ENCODE data around the gene KMT2C. TPM values are rescaled to one million over a fixed set of nuclear protein-coding genes. Genes with fewer than 3 reads are reported as not detected.
"Not testable (repeated sequence)": the region's sequence is repeated elsewhere in the genome, so short reads cannot be mapped to it uniquely, and the experiment has no call there.

Gene KMT2C
- total RNA-seq, 2 experiments from 2014 or later = 35.7 to 36.6 TPM

DNA sequence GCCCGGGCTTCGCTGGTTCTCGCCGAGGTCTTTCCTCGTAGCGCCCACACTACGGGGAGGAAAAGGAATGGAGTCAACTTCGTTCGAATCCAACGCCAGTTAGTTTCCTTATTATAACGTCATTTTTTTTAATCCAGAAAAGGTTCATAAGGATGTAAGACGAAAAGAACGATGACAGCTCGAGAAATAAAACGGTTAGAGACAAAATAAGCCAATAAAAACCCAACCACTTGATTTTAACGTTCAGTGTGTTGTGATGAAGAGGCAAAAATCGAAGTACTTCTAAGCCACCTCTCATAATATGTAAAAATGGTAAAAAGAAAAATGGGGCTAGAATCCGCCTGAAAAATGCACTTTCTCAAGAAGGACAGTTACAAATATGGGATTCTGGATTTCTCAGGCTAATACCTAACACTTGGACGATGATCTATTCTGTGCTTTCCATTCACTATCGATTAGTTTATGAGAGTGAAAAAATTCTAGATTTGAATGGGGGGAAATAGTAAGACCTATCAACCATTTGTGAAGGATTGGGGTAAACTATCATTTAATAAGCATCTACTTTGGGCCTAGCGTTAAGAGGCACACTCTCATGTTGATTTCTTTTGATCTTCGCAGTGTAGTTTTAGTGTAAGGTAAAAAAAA lies 1.2 kb upstream of the KMT2C start:
- H3K9me3 Mint-ChIP-seq, CTCF ChIA-PET, H3K27me3 Mint-ChIP-seq, DNase-seq, H3K36me3 Mint-ChIP-seq: not testable (repeated sequence)
- intact Hi-C loops (cut with micrococcal nuclease) = loop anchor here (1.0 to 10.0 kb wide), 3 partner anchors 26 to 412 kb away; partner anchors contain the start of genes GALNT11 and XRCC2
- POLR2A ChIA-PET = interaction anchor here (1.0 kb wide), 1 partner anchor 40 kb away, joined by 3 read pairs; no protein-coding TSS in a partner anchor
- Mint-ChIP-seq H3K27ac (peak overlapping the region; percentile 81), H3K4me3 (peak overlapping the region; percentile 78), H3K4me1 (ENCODE audit: low read depth) (peaks cover 19% of the 10 kb centered on the region)

DNA sequence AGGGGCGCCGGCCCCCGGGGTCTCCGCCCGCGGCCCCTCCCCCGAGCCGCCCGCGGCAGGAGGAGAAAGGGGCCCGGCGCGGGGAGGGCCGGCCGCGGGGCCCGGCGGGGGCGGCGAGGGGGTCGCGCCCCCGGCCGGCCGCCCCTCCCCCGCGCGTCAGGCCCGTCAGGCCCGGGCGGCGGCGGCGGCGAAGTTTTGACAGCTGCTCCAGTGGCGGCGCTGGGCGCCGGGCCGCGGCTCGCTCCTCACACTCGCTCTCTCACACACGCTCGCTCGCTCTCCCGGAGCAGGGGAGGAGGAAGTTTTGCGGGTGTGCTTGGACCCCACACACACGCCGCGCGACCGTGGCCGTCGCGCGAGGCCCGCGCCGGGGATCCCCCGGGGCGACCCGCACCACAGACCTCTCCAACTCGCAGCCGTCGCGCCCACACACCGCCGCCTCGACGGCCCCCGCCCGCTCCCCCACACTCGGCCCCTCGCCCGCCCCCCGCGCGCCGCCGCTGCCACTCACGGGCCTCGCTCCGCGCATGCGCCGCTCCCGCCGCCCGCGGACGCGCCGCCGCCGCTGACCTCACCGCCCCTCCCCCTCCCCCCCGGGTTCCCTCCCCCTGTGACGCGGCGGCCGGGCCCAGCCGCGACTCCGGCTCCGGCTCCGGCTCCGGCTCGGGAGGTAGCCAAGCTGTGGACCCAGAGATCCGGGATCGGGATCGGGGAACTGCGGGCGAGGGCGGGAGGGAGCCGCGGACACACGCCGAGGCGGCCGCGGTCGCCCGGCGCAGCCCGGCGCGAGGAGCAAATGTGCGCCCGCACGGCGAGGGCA lies 518 bp upstream of the KMT2C start:
- no peaks in the 10 kb centered on the region for H3K27me3 Mint-ChIP-seq
- H3K4me1 Mint-ChIP-seq (ENCODE audit: low read depth) = peaks cover 19% of the 10 kb centered on the region
- POLR2A ChIA-PET = interaction anchor here (1.0 kb wide), 1 partner anchor 39 kb away, joined by 3 read pairs; no protein-coding TSS in a partner anchor
- peak; percentile 92 for DNase-seq
- no peaks in the 10 kb centered on the region for H3K9me3 Mint-ChIP-seq
- H3K4me3 Mint-ChIP-seq = peak overlapping the region; percentile 78
- intact Hi-C loops (cut with micrococcal nuclease) = loop anchor here (1.0 to 10.0 kb wide), 3 partner anchors 27 to 412 kb away; partner anchors contain the start of genes GALNT11 and XRCC2
- H3K36me3 Mint-ChIP-seq = no peaks in the 10 kb centered on the region
- peak overlapping the region; percentile 81 for H3K27ac Mint-ChIP-seq
- CTCF ChIA-PET = no interaction called here

DNA sequence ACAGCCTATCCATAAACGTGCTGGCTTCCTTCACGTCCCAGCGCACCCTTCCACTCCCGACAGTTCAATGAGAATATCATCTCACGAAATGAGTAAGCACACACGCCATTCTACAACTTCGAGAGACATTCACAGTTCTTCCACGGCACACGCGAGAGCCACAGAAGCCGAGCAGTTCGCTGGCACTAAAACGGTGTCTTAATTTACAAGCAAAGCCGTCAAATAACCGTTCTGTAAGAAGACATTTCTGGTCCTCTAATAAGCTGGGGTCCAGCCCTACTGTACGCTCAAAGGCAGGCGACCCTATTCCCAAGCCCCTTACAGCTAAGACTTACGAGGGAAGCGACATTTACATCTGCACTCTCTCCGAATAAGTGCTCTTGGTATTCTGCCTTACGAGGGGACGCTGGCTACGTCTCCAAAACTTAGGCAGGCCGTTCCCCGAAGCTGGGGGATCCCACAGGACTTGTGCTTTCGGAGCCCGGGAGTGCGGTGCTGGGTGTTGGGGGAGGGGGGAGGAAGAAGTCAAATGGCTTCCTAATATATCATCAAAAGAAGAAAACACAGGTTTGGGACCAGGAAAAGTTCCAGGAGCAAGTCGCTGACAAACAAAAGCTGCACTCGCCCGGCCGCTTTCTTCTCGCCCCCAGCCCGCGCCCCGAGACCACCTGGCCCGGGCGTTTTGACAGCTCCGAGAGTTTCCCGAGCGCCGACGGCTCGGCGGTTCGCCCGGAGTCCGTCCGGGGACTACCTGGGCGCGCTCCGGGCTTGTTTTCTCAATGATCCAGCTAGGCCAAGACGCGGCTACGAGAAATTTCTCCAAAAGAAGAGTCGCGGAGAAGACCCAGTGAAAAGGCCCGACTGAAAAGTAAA lies 1.1 kb downstream of the KMT2C start:
- intact Hi-C loops (cut with micrococcal nuclease) = loop anchor here (2.0 to 10.0 kb wide), 3 partner anchors 98 to 410 kb away; partner anchors contain the start of gene GALNT11
- peak overlapping the region; percentile 95 for H3K27ac Mint-ChIP-seq
- CTCF ChIA-PET = interaction anchor here (0.7 to 2.1 kb wide), 6 partner anchors 29 to 259 kb away, joined by 3 to 9 read pairs (median 5); no protein-coding TSS in a partner anchor
- H3K4me3 Mint-ChIP-seq = peak overlapping the region; percentile 93
- peak; percentile 66 for DNase-seq
- not testable (repeated sequence) for H3K36me3 Mint-ChIP-seq, H3K27me3 Mint-ChIP-seq, H3K9me3 Mint-ChIP-seq
- H3K4me1 Mint-ChIP-seq (ENCODE audit: low read depth) = peaks cover 31% of the 10 kb centered on the region
- POLR2A ChIA-PET = interaction anchor here (1.3 kb wide), 1 partner anchor 29 kb away, joined by 10 read pairs; no protein-coding TSS in a partner anchor

DNA sequence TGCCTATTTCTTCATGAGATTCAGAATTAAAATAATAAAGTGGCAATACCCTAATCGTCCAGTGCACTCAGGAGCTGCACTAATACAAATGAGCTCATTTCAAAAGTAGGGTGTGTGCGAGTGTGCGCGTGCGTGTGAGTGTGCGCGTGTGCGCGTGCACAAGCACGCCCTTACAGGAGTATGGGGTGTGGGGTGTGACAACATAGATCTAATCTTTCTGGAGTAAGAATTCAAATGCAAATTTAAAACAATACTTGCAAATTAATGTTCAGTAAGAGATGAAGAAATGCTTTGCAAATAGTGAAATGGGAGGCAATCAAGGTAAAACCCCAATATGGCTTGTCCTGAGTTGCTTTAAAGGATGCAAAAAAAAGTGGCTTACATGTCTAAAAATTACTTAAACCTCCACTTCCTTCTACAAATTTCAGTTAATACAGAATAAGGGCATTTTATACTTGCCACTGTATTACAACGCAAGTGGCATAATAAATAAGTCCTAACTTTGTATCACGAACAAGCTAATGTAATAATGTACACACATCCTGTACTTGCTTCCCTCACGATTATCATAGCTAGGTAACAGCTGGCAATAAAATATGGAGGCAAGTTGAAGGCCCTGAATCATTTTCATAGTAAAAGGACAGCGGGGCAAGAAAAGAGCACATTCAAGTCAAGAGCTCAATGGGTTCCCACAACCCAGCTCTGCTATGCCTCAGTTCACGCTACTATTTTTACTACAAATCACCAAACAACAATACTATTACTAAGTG lies 1.9 kb downstream of the KMT2C start:
- intact Hi-C loops (cut with micrococcal nuclease) = loop anchor here (2.0 to 10.0 kb wide), 3 partner anchors 97 to 409 kb away; partner anchors contain the start of gene GALNT11
- POLR2A ChIA-PET = interaction anchor here (1.3 kb wide), 1 partner anchor 30 kb away, joined by 10 read pairs; no protein-coding TSS in a partner anchor
- not testable (repeated sequence) for H3K27me3 Mint-ChIP-seq

GRCh38 chr7:152432735-152433134 lies 3.1 kb downstream of the KMT2C start:
- Mint-ChIP-seq H3K4me1 (ENCODE audit: low read depth) (peaks cover 46% of the 10 kb centered on the region), H3K4me3 (peak overlapping the region; percentile 93)
- intact Hi-C loops (cut with micrococcal nuclease) = loop anchor here (5.0 to 10.0 kb wide), 2 partner anchors 290 to 408 kb away; partner anchors contain the start of gene GALNT11
- H3K27ac Mint-ChIP-seq, H3K36me3 Mint-ChIP-seq, H3K9me3 Mint-ChIP-seq, H3K27me3 Mint-ChIP-seq, CTCF ChIA-PET, POLR2A ChIA-PET, DNase-seq: not testable (repeated sequence)

More for the DNA sequence above, 1.9 kb downstream of the KMT2C start:
- H3K9me3 Mint-ChIP-seq, H3K36me3 Mint-ChIP-seq: not testable (repeated sequence)
- Mint-ChIP-seq H3K4me3 (peak overlapping the region; percentile 93), H3K27ac (peak overlapping the region; percentile 95), H3K4me1 (ENCODE audit: low read depth) (peaks cover 39% of the 10 kb centered on the region)
- peak; percentile 69 for DNase-seq
- CTCF ChIA-PET = interaction anchor here (0.7 to 2.1 kb wide), 6 partner anchors 30 to 258 kb away, joined by 3 to 9 read pairs (median 5); no protein-coding TSS in a partner anchor

DNA sequence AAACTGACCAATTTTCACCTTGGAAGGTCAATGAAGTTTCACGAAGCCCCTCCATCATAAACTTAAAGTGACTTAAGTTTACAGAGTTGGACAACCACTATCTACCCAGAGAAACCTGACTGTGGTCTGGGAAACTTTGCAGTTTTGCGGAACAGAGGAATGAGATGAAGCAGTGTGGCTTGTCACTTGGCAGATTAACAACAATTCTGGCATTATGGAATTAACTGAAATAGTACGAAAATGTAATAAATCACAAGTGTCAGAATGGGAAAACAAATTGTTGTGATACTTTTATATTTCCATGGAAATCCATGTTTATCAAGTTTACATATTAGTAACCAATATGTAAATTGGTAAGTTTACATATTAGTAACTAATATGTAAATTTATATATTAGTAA lies 4.9 kb downstream of the KMT2C start:
- intact Hi-C loops (cut with micrococcal nuclease) = loop anchor here (5.0 to 10.0 kb wide), 2 partner anchors 289 to 406 kb away; partner anchors contain the start of gene GALNT11
- CTCF ChIA-PET = no interaction called here
- H3K4me1 Mint-ChIP-seq (ENCODE audit: low read depth) = peaks cover 49% of the 10 kb centered on the region
- no peaks in the 10 kb centered on the region for H3K9me3 Mint-ChIP-seq
- no peak overlapping the region for H3K4me3 Mint-ChIP-seq
- no peak overlapping the region for H3K27ac Mint-ChIP-seq
- DNase-seq = no peak
- no peaks in the 10 kb centered on the region for H3K27me3 Mint-ChIP-seq
- POLR2A ChIA-PET = no interaction called here
- no peaks in the 10 kb centered on the region for H3K36me3 Mint-ChIP-seq

DNA sequence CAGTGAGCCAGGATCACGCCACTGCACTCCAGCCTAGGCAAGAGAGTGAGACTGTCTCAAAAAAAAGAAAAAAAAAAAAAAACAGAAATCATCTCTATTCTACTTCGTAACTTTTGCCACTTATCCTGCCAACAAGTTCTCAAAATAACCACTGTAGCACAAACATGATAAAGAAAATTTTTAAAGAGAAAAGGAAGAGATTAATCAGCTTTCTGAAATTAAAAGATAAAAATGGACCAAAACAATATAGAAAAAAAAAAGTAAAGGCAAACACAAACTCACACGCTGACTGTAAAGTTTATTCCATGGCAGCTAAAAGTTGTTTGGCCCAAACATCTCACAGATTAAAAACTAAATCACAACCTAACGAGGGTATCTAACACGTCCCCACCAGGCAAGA lies 5.7 kb downstream of the KMT2C start:
- H3K27ac Mint-ChIP-seq, H3K9me3 Mint-ChIP-seq, CTCF ChIA-PET, H3K36me3 Mint-ChIP-seq, DNase-seq, H3K27me3 Mint-ChIP-seq, H3K4me3 Mint-ChIP-seq, POLR2A ChIA-PET: not testable (repeated sequence)
- peaks cover 56% of the 10 kb centered on the region for H3K4me1 Mint-ChIP-seq (ENCODE audit: low read depth)
- intact Hi-C loops (cut with micrococcal nuclease) = loop anchor here (5.0 to 10.0 kb wide), 2 partner anchors 288 to 405 kb away; partner anchors contain the start of gene GALNT11

GRCh38 chr7:152424348-152425108 lies 11.3 kb downstream of the KMT2C start:
- intact Hi-C loops (cut with micrococcal nuclease) = loop anchor here (5.0 kb wide), 2 partner anchors 38 to 42 kb away; no protein-coding TSS in a partner anchor
- peaks cover 67% of the 10 kb centered on the region for H3K4me1 Mint-ChIP-seq (ENCODE audit: low read depth)
- H3K27ac Mint-ChIP-seq = peak overlapping the region; percentile 76
- no peaks in the 10 kb centered on the region for H3K27me3 Mint-ChIP-seq
- peaks cover 23% of the 10 kb centered on the region for H3K9me3 Mint-ChIP-seq
- peaks cover 26% of the 10 kb centered on the region for H3K36me3 Mint-ChIP-seq
- peak; percentile 37 for DNase-seq
- POLR2A ChIA-PET = interaction anchor here (0.9 kb wide), 1 partner anchor 39 kb away, joined by 4 read pairs; no protein-coding TSS in a partner anchor
- no peak overlapping the region for H3K4me3 Mint-ChIP-seq
- CTCF ChIA-PET = interaction anchor here (0.6 kb wide), 1 partner anchor 215 kb away, joined by 4 read pairs; no protein-coding TSS in a partner anchor

DNA sequence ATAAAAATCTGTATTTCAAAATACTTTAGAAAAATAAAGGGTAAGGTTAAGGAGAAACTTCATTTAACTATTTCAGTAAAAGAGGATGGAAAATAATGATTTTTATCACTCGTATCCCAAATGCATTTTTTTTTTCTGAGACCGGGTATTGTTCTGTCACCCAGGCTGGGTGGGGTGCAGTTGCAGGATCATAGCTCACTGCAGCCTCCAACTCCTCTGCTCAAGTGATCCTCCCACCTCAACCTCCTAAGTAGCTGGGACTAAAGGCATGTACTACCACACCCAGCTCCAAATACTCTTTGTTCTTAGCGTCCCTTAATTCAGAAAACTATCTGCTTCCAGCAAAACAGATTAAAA lies 11.8 kb downstream of the KMT2C start:
- intact Hi-C loops (cut with micrococcal nuclease) = loop anchor here (5.0 kb wide), 1 partner anchor 38 kb away; no protein-coding TSS in a partner anchor
- H3K4me1 Mint-ChIP-seq (ENCODE audit: low read depth) = peaks cover 66% of the 10 kb centered on the region
- CTCF ChIA-PET = no interaction called here
- H3K9me3 Mint-ChIP-seq = peaks cover 23% of the 10 kb centered on the region
- no peak for DNase-seq
- POLR2A ChIA-PET = no interaction called here
- H3K36me3 Mint-ChIP-seq = peaks cover 29% of the 10 kb centered on the region
- no peak overlapping the region for H3K27ac Mint-ChIP-seq
- no peak overlapping the region for H3K4me3 Mint-ChIP-seq
- H3K27me3 Mint-ChIP-seq = no peaks in the 10 kb centered on the region

GRCh38 chr7:152423171-152423570 lies 12.6 kb downstream of the KMT2C start:
- Mint-ChIP-seq H3K36me3 (peaks cover 34% of the 10 kb centered on the region), H3K4me1 (ENCODE audit: low read depth) (peaks cover 60% of the 10 kb centered on the region), H3K9me3 (peaks cover 23% of the 10 kb centered on the region)
- H3K27ac Mint-ChIP-seq, DNase-seq, H3K4me3 Mint-ChIP-seq, H3K27me3 Mint-ChIP-seq, CTCF ChIA-PET, POLR2A ChIA-PET: not testable (repeated sequence)
- intact Hi-C loops (cut with micrococcal nuclease) = loop anchor here (5.0 kb wide), 1 partner anchor 39 kb away; no protein-coding TSS in a partner anchor

All from activated CD4-positive, alpha-beta memory T cell treated with anti-CD3 and anti-CD28 coated beads for 36 hours (primary cell).